Measurements from ENCODE around the gene IRF4. TPM values are rescaled to one million over a fixed set of nuclear protein-coding genes. Genes with fewer than 3 reads are reported as not detected.
A peak's percentile ranks its signal among the peaks of the same experiment; 100 is the strongest.

IRF4 gene
- total RNA-seq, 1 donor from 2014 or later = not detected

GRCh38 chr6:353642-354614 is 37.6 kb upstream of the IRF4 start:
- DNase-seq (ENCODE audit: low read depth) = peak; percentile 15

DNA sequence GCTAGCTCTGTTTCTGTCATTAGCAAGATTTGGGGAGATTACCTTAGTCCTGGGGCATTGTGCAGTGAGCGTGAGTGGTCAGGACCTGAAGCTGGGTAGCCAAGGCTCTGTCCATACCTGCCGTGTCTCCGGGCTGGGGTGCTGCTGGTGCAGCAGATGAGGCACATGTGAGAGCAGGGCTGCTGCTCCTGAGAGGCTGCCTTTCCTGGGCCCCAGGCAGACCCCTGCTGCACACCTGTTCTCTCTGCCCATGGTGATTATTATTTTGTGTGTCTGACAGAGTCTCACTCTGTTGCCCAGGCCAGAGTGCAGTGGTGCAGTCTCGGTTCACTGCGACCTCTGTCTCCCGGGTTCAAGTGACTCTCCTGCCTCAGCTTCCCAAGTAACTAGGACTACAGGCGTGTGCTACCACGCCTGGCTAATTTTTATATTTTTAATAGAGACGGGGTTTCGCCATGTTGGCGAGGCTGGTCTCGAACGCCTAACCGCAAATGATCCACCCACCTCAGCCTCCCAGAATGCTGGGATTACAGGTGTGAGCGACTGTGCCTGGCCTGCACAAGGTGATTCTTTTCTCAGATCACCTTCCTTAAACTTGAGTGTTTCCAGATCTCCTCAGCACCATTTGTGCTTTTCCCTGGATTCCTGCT is 36.8 kb upstream of the IRF4 start:
- no peak for DNase-seq (ENCODE audit: low read depth)

DNA sequence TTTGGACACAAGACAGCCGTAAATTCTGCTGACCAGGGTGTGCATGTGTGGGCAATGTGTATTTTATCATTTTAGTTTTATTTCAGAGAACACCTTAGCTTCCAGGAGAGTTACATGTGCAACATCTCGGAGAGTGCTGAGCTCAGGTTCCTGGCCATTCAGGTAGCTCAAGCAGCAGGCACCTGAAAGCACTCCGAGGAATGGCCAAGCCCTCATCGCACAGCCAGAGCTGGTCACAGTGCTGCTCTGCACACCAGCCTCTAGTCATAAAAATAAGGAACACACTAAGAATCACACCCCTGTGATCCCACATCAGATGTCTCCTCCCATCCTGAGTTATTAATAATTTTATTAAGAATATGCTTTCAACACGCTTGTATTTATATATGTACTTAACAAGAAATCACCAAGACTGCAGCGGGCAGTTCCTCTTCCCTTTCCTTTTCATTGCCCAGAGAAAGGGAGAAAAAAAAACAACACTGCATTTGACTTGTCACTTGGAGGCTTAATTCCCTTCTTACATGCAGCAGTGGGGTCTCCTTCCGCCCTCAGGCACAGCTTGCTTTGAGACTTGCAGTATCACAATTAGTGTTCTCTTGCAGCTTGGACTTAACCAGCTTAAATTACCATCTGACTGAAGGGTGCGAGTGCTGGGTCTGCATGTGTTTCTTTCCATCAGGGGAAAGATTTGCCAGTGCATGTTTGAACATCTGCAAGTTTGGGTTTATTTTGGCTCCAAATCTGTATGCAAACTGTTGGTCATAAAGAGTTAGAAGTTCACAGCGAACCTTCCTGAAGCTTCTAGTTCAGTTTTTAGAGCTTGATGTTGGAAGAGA is 36.0 kb upstream of the IRF4 start:
- DNase-seq (ENCODE audit: low read depth) = no peak

DNA sequence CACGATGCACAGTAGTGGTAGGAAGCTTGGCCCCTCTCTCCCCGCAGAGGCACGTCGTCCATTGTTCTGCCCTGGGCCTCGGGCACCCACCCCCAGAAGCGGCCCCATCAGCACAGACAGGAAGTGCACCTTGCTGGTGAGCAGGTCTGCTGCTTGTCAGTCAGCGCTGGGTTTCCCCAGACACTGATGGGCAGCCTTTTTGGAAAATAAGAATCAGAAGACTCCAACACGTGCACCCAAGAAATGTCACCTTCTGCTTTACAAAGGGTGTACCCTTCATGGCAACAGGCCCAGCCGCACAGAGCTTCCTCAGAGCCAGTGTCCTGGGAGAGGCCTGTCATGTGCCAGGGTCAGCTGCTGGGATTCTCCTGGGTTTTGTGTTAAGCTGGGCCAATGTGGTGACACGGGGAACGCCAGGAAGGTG is 34.7 kb upstream of the IRF4 start:
- no peak for DNase-seq (ENCODE audit: low read depth)

- DNase-seq (ENCODE audit: low read depth) = no peak
These were observed 34.2 kb upstream of the IRF4 start for GRCh38 chr6:357261-357790.

DNA sequence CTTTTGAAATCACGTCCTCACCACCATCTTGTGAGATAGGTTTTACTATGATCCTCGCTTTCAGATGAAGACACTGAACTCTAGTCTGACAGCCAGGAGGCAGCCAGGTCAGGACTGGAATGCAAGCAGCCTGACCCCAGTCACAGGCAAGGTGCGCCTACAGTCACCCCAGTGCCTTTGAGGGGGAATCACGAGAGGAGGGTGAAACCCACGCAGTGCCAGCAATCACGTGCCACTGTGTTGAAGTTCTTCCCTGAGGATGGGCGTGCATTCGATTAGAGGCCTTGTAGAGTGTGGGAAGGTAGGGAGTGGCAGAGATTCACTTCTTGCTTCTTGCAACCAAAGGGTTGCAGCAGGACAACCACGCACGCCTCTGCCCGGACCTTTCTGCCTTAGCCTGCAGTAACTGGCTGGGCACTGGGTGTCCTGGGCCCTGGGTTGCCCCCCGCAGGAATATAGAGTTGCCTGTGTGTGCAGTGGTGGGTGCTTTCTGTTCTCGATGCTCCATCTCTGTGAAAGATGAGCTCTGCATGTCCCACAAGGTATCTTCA is 33.7 kb upstream of the IRF4 start:
- no peak for DNase-seq (ENCODE audit: low read depth)

DNA sequence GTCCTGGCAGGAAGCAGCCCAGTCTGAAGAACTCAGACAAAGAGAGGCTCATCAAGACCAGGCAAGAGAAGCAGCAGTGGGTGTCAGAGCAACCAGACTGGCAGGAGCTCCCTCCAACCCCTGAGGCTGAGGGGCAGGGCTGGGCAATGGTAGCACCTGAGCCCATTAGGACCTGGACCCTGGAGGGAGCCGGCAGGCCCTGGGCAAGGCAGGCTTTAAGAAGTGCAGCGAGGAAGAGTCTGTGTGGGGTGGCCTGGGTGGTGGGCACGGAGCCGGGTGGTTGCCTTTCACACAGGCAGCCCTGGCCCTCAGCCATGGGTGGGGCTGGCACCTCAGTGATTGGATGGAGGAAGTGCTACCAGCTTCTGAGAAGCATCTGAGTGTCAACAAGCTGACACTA is 33.1 kb upstream of the IRF4 start:
- no peak for DNase-seq (ENCODE audit: low read depth)

GRCh38 chr6:358847-359246 is 32.7 kb upstream of the IRF4 start:
- DNase-seq (ENCODE audit: low read depth) = no peak

GRCh38 chr6:359261-360035 is 32.1 kb upstream of the IRF4 start:
- no peak for DNase-seq (ENCODE audit: low read depth)

DNA sequence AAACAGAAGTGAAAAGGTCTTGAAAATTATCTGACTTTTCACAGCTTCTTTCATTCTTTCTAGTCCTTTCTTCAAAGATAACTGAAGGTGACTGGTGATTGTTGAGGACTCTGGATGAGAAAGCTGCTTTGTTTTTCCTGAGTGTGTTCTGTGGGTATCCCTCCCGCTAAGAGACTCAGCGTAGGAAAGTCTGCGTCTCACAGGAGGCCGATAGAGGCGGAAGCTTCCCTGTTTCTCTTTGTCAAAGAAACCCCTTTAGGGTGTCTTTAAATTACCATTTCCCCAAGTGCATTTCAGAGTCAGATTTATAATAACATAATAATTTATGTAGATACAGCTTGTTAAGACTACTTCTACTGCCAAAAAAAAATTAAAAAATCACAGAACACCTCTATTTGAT is 31.2 kb upstream of the IRF4 start:
- no peak for DNase-seq (ENCODE audit: low read depth)

- no peak for DNase-seq (ENCODE audit: low read depth)
These were observed 30.7 kb upstream of the IRF4 start for GRCh38 chr6:360764-361373.

- no peak for DNase-seq (ENCODE audit: low read depth)
These were observed 30.0 kb upstream of the IRF4 start for GRCh38 chr6:361411-362132.

DNA sequence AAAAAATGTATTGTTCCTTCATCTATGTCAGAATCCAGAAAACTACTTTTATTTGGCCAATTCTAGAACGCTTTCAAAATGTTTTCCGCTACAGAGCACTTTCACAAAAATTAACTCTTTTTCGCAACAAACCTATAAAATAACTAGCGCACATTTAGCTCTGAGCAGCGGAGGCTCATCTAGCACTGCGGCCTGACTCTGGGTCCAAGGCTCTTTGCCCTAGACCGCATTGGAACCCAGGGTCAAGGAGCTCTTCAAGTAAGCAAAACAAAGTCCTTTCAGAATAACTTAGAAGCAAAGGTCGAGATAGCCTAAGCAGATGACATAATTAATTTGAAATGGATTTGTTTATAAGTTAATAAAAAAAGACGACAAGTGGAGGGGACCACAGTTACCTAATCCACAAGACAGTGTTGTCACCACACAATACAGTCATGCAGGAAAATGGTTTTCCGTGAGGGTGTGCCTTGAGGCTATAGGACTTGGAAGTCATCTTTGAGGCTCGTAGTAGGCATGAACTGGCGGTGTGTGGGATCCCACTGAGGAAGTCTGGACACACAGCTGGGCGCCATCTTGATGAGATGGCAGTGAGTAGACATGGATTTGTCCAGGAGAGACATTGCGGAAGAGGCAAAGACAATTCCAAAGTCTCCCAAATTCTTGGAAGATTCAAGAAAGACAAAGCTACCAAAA is 29.2 kb upstream of the IRF4 start:
- DNase-seq (ENCODE audit: low read depth) = no peak

- no peak for DNase-seq (ENCODE audit: low read depth)
These were observed 28.7 kb upstream of the IRF4 start for GRCh38 chr6:362924-363249.

GRCh38 chr6:363291-363690 is 28.3 kb upstream of the IRF4 start:
- DNase-seq (ENCODE audit: low read depth) = no peak

- no peak for DNase-seq (ENCODE audit: low read depth)
These were observed 27.6 kb upstream of the IRF4 start for GRCh38 chr6:363909-364308.

- DNase-seq (ENCODE audit: low read depth) = peak; percentile 68
These were observed 26.7 kb upstream of the IRF4 start for GRCh38 chr6:364609-365540.

- DNase-seq (ENCODE audit: low read depth) = no peak
These were observed 25.7 kb upstream of the IRF4 start for GRCh38 chr6:365835-366234.
